SK-N-SH treated with all-trans-retinoic acid at 6 μM for 48 hours (cell line): Measurements from ENCODE around the gene CENPP.
A peak's percentile ranks its signal among the peaks of the same experiment; 100 is the strongest.
"Not testable (repeated sequence)": the region's sequence is repeated elsewhere in the genome, so short reads cannot be mapped to it uniquely, and the experiment has no call there.

Experiments
- ATAC-seq: fragments of 200-7000 bp; cut with Tn5 transposase; 3 replicates; pipeline ENCODE4 v1.9.1; 2020; ENCODE audit warnings: mild to moderate bottlenecking, moderate library complexity
- ARNTL ChIP-seq: fragments of 450-650 bp; formaldehyde crosslinking; IDR thresholded peaks from 2 replicates; pipeline ENCODE4 v1.5.0; 2020; ENCODE audit warnings: low read depth, mild to moderate bottlenecking, moderate library complexity, borderline replicate concordance
- BACH2 ChIP-seq: fragments of 250-450 bp; sonication (Bioruptor Pico); IDR thresholded peaks from 2 replicates; pipeline ENCODE4 v1.9.0; 2021; ENCODE audit warnings: mild to moderate bottlenecking, borderline replicate concordance
- CSDC2 ChIP-seq: fragments of 250-450 bp; sonication (Bioruptor Pico); IDR thresholded peaks from 2 replicates; pipeline ENCODE4 v1.5.0; 2020; ENCODE audit warnings: mild to moderate bottlenecking, moderate library complexity
- ESRRG ChIP-seq: fragments of 250-450 bp; sonication (Bioruptor Pico); IDR thresholded peaks from 2 replicates; pipeline ENCODE4 v1.6.1; 2021; ENCODE audit warnings: mild to moderate bottlenecking
- GLIS3 ChIP-seq: fragments of 250-450 bp; sonication (Bioruptor Pico); IDR thresholded peaks from 2 replicates; pipeline ENCODE4 v1.5.0; 2020; ENCODE audit warnings: mild to moderate bottlenecking, moderate library complexity
- ISL1 ChIP-seq: fragments of 250-450 bp; sonication (Bioruptor Pico); IDR thresholded peaks from 2 replicates; pipeline ENCODE4 v2.1.2; 2022; ENCODE audit warnings: mild to moderate bottlenecking, moderate library complexity
- OSR1 ChIP-seq: fragments of 250-450 bp; sonication (Bioruptor Pico); IDR thresholded peaks from 2 replicates; pipeline ENCODE4 v1.8.0; 2022; ENCODE audit warnings: moderate library complexity, mild to moderate bottlenecking, inconsistent platforms
- PPARA ChIP-seq: fragments of 250-450 bp; sonication (Bioruptor Pico); IDR thresholded peaks from 2 replicates; pipeline ENCODE4 v1.5.0; 2020; ENCODE audit warnings: mild to moderate bottlenecking, borderline replicate concordance
- SNAI2 ChIP-seq: fragments of 250-450 bp; sonication (Bioruptor Pico); IDR thresholded peaks from 2 replicates; pipeline ENCODE4 v1.5.0; 2020; ENCODE audit warnings: mild to moderate bottlenecking, moderate library complexity
- TCF4 ChIP-seq: fragments of 250-450 bp; sonication (Bioruptor Pico); IDR thresholded peaks from 2 replicates; pipeline ENCODE4 v1.8.0; 2021; ENCODE audit warnings: mild to moderate bottlenecking, moderate library complexity, borderline replicate concordance
- TOX ChIP-seq: fragments of 250-450 bp; sonication (Bioruptor Pico); IDR thresholded peaks from 2 replicates; pipeline ENCODE4 v1.8.0; 2021; ENCODE audit warnings: mild to moderate bottlenecking, moderate library complexity, borderline replicate concordance
- ZFP3 ChIP-seq: fragments of 250-450 bp; sonication (Bioruptor Pico); IDR thresholded peaks from 2 replicates; pipeline ENCODE4 v1.5.0; 2020; ENCODE audit warnings: mild to moderate bottlenecking, moderate library complexity
- ZFP30 ChIP-seq: fragments of 450-650 bp; formaldehyde crosslinking; IDR thresholded peaks from 2 replicates; pipeline ENCODE4 v1.5.0; 2022; ENCODE audit warnings: mild to moderate bottlenecking, moderate library complexity
- ZNF565 ChIP-seq: fragments of 450-650 bp; formaldehyde crosslinking; conservative IDR thresholded peaks from 2 replicates; pipeline ENCODE4 v1.5.0; 2020; ENCODE audit warnings: low read depth, mild to moderate bottlenecking, moderate library complexity
- ZNF70 ChIP-seq: fragments of 450-650 bp; formaldehyde crosslinking; IDR thresholded peaks from 2 replicates; pipeline ENCODE4 v1.5.0; 2020; ENCODE audit warnings: mild to moderate bottlenecking, moderate library complexity
- ZNF8 ChIP-seq: fragments of 450-650 bp; formaldehyde crosslinking; IDR thresholded peaks from 2 replicates; pipeline ENCODE4 v1.5.0; 2020; ENCODE audit warnings: mild to moderate bottlenecking, moderate library complexity
- TF ChIP-seq, protein P1 (sequence below): fragments of 250-450 bp; sonication (Bioruptor Pico); IDR thresholded peaks from 2 replicates; pipeline ENCODE4 v1.5.1; 2021; ENCODE audit warnings: mild to moderate bottlenecking, moderate library complexity
- TF ChIP-seq, protein P2 (sequence below): fragments of 250-450 bp; sonication (Bioruptor Pico); IDR thresholded peaks from 2 replicates; pipeline ENCODE4 v1.8.0; 2020; ENCODE audit warnings: mild to moderate bottlenecking, moderate library complexity, borderline replicate concordance
- TF ChIP-seq, protein P3 (sequence below): fragments of 250-450 bp; sonication (Bioruptor Pico); IDR thresholded peaks from 2 replicates; pipeline ENCODE4 v1.5.1; 2020; ENCODE audit warnings: low read depth, mild to moderate bottlenecking, moderate library complexity
- TF ChIP-seq, protein P4 (sequence below): fragments of 250-450 bp; sonication (Bioruptor Pico); IDR thresholded peaks from 2 replicates; pipeline ENCODE4 v1.8.0; 2021; ENCODE audit warnings: low read depth, mild to moderate bottlenecking, moderate library complexity, borderline replicate concordance
- TF ChIP-seq, protein P5 (sequence below): fragments of 250-450 bp; sonication (Bioruptor Pico); IDR thresholded peaks from 2 replicates; pipeline ENCODE4 v1.5.0; 2020; ENCODE audit warnings: mild to moderate bottlenecking, moderate library complexity

CENPP gene

DNA sequence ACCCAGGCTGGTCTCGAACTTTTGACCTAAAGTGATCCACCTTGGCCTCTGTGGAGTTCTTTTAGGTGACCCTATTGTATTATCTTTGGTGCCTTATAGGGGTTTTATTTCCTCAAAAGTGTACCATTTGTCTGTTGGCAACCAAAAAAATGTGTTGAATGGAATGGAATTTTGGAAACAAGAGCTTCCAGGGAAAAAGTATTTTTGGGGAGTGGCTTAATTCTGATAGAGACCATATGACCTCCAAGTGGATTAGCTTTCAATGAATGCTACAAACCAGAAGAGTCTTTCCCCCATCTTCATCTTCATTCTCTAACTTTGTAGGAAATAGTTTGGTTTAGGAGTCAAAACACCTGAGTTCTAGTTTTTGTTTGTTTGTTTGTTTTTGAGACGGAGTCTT is 82.1 kb downstream of the CENPP start:
- ATAC-seq, result peak; percentile 17; the same call in 2 of the 3 replicates
- TF ChIP-seq ZNF565 (CRISPR knock-in tag), result no peak
- TF ChIP-seq, protein P1, sequence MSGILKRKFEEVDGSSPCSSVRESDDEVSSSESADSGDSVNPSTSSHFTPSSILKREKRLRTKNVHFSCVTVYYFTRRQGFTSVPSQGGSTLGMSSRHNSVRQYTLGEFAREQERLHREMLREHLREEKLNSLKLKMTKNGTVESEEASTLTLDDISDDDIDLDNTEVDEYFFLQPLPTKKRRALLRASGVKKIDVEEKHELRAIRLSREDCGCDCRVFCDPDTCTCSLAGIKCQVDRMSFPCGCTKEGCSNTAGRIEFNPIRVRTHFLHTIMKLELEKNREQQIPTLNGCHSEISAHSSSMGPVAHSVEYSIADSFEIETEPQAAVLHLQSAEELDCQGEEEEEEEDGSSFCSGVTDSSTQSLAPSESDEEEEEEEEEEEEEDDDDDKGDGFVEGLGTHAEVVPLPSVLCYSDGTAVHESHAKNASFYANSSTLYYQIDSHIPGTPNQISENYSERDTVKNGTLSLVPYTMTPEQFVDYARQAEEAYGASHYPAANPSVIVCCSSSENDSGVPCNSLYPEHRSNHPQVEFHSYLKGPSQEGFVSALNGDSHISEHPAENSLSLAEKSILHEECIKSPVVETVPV (CRISPR knock-in tag), result no peak
- TF ChIP-seq ZNF8 (CRISPR knock-in tag), result no peak
- no peak for TF ChIP-seq GLIS3 (CRISPR knock-in tag)
- no peak for TF ChIP-seq ZNF70 (CRISPR knock-in tag)
- TF ChIP-seq OSR1 (CRISPR knock-in tag), result no peak
- no peak for TF ChIP-seq ESRRG (CRISPR knock-in tag)
- no peak for TF ChIP-seq SNAI2 (CRISPR knock-in tag)
- no peak for TF ChIP-seq BACH2 (CRISPR knock-in tag)
- TF ChIP-seq ZFP3, result no peak
- TF ChIP-seq, protein P2, sequence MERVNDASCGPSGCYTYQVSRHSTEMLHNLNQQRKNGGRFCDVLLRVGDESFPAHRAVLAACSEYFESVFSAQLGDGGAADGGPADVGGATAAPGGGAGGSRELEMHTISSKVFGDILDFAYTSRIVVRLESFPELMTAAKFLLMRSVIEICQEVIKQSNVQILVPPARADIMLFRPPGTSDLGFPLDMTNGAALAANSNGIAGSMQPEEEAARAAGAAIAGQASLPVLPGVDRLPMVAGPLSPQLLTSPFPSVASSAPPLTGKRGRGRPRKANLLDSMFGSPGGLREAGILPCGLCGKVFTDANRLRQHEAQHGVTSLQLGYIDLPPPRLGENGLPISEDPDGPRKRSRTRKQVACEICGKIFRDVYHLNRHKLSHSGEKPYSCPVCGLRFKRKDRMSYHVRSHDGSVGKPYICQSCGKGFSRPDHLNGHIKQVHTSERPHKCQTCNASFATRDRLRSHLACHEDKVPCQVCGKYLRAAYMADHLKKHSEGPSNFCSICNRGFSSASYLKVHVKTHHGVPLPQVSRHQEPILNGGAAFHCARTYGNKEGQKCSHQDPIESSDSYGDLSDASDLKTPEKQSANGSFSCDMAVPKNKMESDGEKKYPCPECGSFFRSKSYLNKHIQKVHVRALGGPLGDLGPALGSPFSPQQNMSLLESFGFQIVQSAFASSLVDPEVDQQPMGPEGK (CRISPR knock-in tag), result no peak
- no peak for TF ChIP-seq TOX (CRISPR knock-in tag)
- TF ChIP-seq, protein P3, sequence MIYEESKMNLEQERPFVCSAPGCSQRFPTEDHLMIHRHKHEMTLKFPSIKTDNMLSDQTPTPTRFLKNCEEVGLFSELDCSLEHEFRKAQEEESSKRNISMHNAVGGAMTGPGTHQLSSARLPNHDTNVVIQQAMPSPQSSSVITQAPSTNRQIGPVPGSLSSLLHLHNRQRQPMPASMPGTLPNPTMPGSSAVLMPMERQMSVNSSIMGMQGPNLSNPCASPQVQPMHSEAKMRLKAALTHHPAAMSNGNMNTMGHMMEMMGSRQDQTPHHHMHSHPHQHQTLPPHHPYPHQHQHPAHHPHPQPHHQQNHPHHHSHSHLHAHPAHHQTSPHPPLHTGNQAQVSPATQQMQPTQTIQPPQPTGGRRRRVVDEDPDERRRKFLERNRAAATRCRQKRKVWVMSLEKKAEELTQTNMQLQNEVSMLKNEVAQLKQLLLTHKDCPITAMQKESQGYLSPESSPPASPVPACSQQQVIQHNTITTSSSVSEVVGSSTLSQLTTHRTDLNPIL (CRISPR knock-in tag), result no peak
- TF ChIP-seq, protein P4, sequence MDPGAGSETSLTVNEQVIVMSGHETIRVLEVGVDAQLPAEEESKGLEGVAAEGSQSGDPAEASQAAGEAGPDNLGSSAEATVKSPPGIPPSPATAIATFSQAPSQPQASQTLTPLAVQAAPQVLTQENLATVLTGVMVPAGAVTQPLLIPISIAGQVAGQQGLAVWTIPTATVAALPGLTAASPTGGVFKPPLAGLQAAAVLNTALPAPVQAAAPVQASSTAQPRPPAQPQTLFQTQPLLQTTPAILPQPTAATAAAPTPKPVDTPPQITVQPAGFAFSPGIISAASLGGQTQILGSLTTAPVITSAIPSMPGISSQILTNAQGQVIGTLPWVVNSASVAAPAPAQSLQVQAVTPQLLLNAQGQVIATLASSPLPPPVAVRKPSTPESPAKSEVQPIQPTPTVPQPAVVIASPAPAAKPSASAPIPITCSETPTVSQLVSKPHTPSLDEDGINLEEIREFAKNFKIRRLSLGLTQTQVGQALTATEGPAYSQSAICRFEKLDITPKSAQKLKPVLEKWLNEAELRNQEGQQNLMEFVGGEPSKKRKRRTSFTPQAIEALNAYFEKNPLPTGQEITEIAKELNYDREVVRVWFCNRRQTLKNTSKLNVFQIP (CRISPR knock-in tag), result no peak
- TF ChIP-seq PPARA (CRISPR knock-in tag), result no peak
- no peak for TF ChIP-seq CSDC2 (CRISPR knock-in tag)
- TF ChIP-seq, protein P5, sequence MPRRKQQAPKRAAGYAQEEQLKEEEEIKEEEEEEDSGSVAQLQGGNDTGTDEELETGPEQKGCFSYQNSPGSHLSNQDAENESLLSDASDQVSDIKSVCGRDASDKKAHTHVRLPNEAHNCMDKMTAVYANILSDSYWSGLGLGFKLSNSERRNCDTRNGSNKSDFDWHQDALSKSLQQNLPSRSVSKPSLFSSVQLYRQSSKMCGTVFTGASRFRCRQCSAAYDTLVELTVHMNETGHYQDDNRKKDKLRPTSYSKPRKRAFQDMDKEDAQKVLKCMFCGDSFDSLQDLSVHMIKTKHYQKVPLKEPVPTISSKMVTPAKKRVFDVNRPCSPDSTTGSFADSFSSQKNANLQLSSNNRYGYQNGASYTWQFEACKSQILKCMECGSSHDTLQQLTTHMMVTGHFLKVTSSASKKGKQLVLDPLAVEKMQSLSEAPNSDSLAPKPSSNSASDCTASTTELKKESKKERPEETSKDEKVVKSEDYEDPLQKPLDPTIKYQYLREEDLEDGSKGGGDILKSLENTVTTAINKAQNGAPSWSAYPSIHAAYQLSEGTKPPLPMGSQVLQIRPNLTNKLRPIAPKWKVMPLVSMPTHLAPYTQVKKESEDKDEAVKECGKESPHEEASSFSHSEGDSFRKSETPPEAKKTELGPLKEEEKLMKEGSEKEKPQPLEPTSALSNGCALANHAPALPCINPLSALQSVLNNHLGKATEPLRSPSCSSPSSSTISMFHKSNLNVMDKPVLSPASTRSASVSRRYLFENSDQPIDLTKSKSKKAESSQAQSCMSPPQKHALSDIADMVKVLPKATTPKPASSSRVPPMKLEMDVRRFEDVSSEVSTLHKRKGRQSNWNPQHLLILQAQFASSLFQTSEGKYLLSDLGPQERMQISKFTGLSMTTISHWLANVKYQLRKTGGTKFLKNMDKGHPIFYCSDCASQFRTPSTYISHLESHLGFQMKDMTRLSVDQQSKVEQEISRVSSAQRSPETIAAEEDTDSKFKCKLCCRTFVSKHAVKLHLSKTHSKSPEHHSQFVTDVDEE (CRISPR knock-in tag), result no peak
- TF ChIP-seq ARNTL (CRISPR knock-in tag), result no peak
- no peak for TF ChIP-seq TCF4
- TF ChIP-seq ISL1 (CRISPR knock-in tag), result no peak

DNA sequence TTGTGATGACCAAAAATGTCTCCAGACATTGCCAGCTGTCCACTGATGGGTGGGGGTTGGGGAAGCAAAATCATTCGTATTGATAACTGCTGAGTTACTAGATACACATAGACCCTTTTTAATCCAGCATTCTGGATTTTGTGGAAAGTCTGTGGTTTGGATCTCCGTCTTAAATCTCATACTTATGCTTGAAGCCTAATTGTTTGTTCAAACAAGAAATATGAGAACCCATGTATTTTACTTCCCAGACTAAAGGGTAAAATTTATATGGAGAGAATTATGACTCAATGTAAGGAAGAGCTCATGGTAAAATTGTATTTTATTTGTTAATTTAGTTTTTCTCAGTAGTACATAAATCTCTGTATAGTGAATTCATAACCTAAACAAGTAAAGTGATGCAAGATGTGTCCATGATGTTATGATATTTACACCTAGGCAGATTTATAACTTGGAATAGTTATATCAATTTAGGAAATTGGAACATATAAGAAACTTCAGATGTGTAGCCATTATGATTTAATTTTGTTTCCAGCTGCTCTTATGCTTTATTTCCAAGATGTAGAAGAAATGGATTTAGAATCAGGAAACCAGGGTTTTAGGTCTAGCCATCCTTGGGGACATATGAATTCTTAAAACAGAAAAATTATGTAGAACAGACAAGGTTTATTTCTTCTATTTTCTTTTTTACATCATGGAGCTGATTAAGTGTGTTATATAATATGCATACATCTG is 83.2 kb downstream of the CENPP start:
- no peak for TF ChIP-seq ZFP30 (CRISPR knock-in tag)
- ATAC-seq, result no peak

DNA sequence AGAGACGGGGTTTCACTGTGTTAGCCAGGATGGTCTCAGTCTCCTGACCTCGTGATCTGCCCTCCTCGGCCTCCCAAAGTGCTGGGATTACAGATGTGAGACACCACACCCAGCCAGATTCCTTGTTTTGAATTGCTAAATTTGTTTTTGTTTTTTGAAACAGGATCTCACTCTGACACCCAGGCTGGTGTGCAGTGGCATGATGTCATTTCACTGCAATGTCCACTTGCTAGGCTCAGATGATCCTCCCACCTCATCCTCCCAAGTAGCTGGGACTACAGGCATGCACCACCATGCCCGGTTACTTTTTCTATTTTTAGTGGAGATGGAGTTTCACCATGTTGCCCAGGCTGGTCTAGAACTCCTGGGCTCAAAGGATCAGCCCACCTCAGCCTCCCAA is 85.4 kb downstream of the CENPP start:
- ATAC-seq, result not testable (repeated sequence)
